ENCODE data around the gene PHC1. TPM values are rescaled to one million over a fixed set of nuclear protein-coding genes. Genes with fewer than 3 reads are reported as not detected.

Gene PHC1
- polyA plus RNA-seq, 1 donor (not counting 4 experiments of a cell fraction or from before 2014, with no cell fraction given): 11.0 TPM

GRCh38 chr12:8951744-8952143, 37.4 kb downstream of the PHC1 start:
- Histone ChIP-seq H3K4me2 (ENCODE audit: control insufficient read depth, extremely low read depth, insufficient read depth, low read depth, low read length) (no peak overlapping the region), H3K9ac (ENCODE audit: control insufficient read depth, extremely low read depth, insufficient read depth, low read length) (no peak overlapping the region), H3K36me3 (ENCODE audit: control insufficient read depth in 2 of 2, extremely low read depth in 1 of 2, insufficient read depth in 2 of 2, low read length in 2 of 2) (no peaks in the 10 kb centered on the region), H3K9me3 (ENCODE audit: control insufficient read depth, low read depth, low read length) (no peaks in the 10 kb centered on the region), H3K4me1 (ENCODE audit: control insufficient read depth, extremely low read depth, insufficient read depth, low read length) (peaks cover 13% of the 10 kb centered on the region), H3K4me3 (ENCODE audit: control insufficient read depth in 2 of 3, extremely low read depth in 1 of 3, insufficient read depth in 2 of 3, low read depth in 1 of 3, low read length in 3 of 3) (no peak overlapping the region), H3K27me3 (ENCODE audit: control insufficient read depth, extremely low read depth, insufficient read depth, low read length) (no peaks in the 10 kb centered on the region), H3K79me2 (ENCODE audit: control insufficient read depth, insufficient read depth, low read length) (peaks cover 28% of the 10 kb centered on the region), H3K9me1 (ENCODE audit: control insufficient read depth, extremely low read depth, insufficient read depth, low read length) (no peaks in the 10 kb centered on the region), H3K27ac (ENCODE audit: control insufficient read depth, insufficient read depth, low read length) (no peak overlapping the region), H4K20me1 (ENCODE audit: control insufficient read depth, extremely low read depth, insufficient read depth, low read length) (no peaks in the 10 kb centered on the region), H2AFZ (ENCODE audit: control insufficient read depth, low read length) (no peak overlapping the region)
- DNase-seq (ENCODE audit: low read depth, low spot score) (no peak), FAIRE-seq (no peak)
- TF ChIP-seq CTCF (optimal IDR thresholded peaks at IDR 0.05 in 1 of 3, IDR thresholded peaks at IDR 0.05 in 1 of 3, conservative IDR thresholded peaks at IDR 0.05 in 1 of 3; ENCODE audit: extremely low read depth in 1 of 3, insufficient read depth in 2 of 3, low read length in 3 of 3) (no peak), EZH2 (IDR thresholded peaks at IDR 0.05; ENCODE audit: low read length) (no peak)
- dilution Hi-C loops (cut with MboI; ENCODE audit: extremely low pct_ligation_motif_present, low sequenced_read_pairs): no loop called here

GRCh38 chr12:8953773-8954402, 39.6 kb downstream of the PHC1 start:
- DNase-seq (ENCODE audit: low read depth, low spot score) (no peak), FAIRE-seq (no peak)
- Histone ChIP-seq H3K36me3 (ENCODE audit: control insufficient read depth in 2 of 2, extremely low read depth in 1 of 2, insufficient read depth in 2 of 2, low read length in 2 of 2) (no peaks in the 10 kb centered on the region), H3K4me1 (ENCODE audit: control insufficient read depth, extremely low read depth, insufficient read depth, low read length) (no peaks in the 10 kb centered on the region), H3K4me2 (ENCODE audit: control insufficient read depth, extremely low read depth, insufficient read depth, low read depth, low read length) (no peak overlapping the region), H3K9me1 (ENCODE audit: control insufficient read depth, extremely low read depth, insufficient read depth, low read length) (no peaks in the 10 kb centered on the region), H3K9me3 (ENCODE audit: control insufficient read depth, low read depth, low read length) (no peaks in the 10 kb centered on the region), H3K79me2 (ENCODE audit: control insufficient read depth, insufficient read depth, low read length) (peaks cover 6% of the 10 kb centered on the region), H3K27me3 (ENCODE audit: control insufficient read depth, extremely low read depth, insufficient read depth, low read length) (no peaks in the 10 kb centered on the region), H2AFZ (ENCODE audit: control insufficient read depth, low read length) (no peak overlapping the region), H3K27ac (ENCODE audit: control insufficient read depth, insufficient read depth, low read length) (no peak overlapping the region), H3K4me3 (ENCODE audit: control insufficient read depth in 2 of 3, extremely low read depth in 1 of 3, insufficient read depth in 2 of 3, low read depth in 1 of 3, low read length in 3 of 3) (no peak overlapping the region), H4K20me1 (ENCODE audit: control insufficient read depth, extremely low read depth, insufficient read depth, low read length) (no peaks in the 10 kb centered on the region), H3K9ac (ENCODE audit: control insufficient read depth, extremely low read depth, insufficient read depth, low read length) (no peak overlapping the region)
- dilution Hi-C loops (cut with MboI; ENCODE audit: extremely low pct_ligation_motif_present, low sequenced_read_pairs): no loop called here
- no peak for TF ChIP-seq EZH2 (IDR thresholded peaks at IDR 0.05; ENCODE audit: low read length)
- no peak for TF ChIP-seq CTCF (optimal IDR thresholded peaks at IDR 0.05 in 1 of 3, IDR thresholded peaks at IDR 0.05 in 1 of 3, conservative IDR thresholded peaks at IDR 0.05 in 1 of 3; ENCODE audit: extremely low read depth in 1 of 3, insufficient read depth in 2 of 3, low read length in 3 of 3)

Data from keratinocyte (primary cell).